ENCODE results near the gene NEDD4L. TPM values are rescaled to one million over a fixed set of nuclear protein-coding genes. Genes with fewer than 3 reads are reported as not detected.

NEDD4L gene
- total and polyA plus RNA-seq, 2 donors (not counting 1 experiment from before 2014, with no cell fraction given), result 10.3 to 25.7 TPM

GRCh38 chr18:58320907-58321561 is 277.0 kb downstream of the NEDD4L start:
- Mint-ChIP-seq H3K27me3 (no peaks in the 10 kb centered on the region), H3K4me3 (no peak overlapping the region), H3K27ac (no peak overlapping the region), H3K9me3 (ENCODE audit: insufficient read depth) (no peaks in the 10 kb centered on the region), H3K4me1 (peaks cover 26% of the 10 kb centered on the region)
- Histone ChIP-seq H3K4me2 (replicated peaks; ENCODE audit: low read depth, low read length, poor library complexity, severe bottlenecking) (no peak overlapping the region), H3K79me2 (ENCODE audit: control insufficient read depth, insufficient read depth, low read length) (no peaks in the 10 kb centered on the region), H3K4me3 (ENCODE audit: control extremely low read depth in 1 of 5, extremely low read depth in 1 of 5, insufficient read depth in 1 of 5, low read depth in 2 of 5, low read length in 4 of 5) (no peak overlapping the region), H3K9ac (ENCODE audit: low read length) (no peak overlapping the region), H3K27ac (ENCODE audit: low read length in 2 of 2) (no peak overlapping the region), H3K9me3 (ENCODE audit: control extremely low read depth in 1 of 3, control insufficient read depth in 2 of 3, insufficient read depth in 1 of 3, low read length in 2 of 3) (no peaks in the 10 kb centered on the region), H3K4me1 (ENCODE audit: control insufficient read depth in 2 of 2, insufficient read depth in 2 of 2, low read length in 2 of 2) (peaks cover 0 to 16% of the 10 kb centered on the region in 2 donors), H3K36me3 (replicated peaks in 1 of 2; ENCODE audit: control extremely low read depth in 1 of 2, control insufficient read depth in 1 of 2, extremely low read depth in 1 of 2, insufficient read depth in 2 of 2, low read length in 1 of 2) (no peaks in the 10 kb centered on the region), H4K20me1 (ENCODE audit: control insufficient read depth, insufficient read depth, low read length, poor library complexity, severe bottlenecking) (no peaks in the 10 kb centered on the region), H3K27me3 (replicated peaks in 1 of 4; ENCODE audit: control extremely low read depth in 1 of 4, control insufficient read depth in 3 of 4, insufficient read depth in 4 of 4, low read length in 3 of 4) (no peaks in the 10 kb centered on the region), H2AFZ (ENCODE audit: insufficient read depth, low read depth, low read length, poor library complexity, severe bottlenecking) (no peak overlapping the region)
- WGBS (ENCODE audit: insufficient coverage), result 95% methylated on average over 3 of the region's 3 CpGs
- DNase-seq (no peak), ATAC-seq (ENCODE audit: low read depth) (no peak)
- intact Hi-C loops (cut with micrococcal nuclease), result no loop called here
- ChIA-PET CTCF (interaction anchor here (0.9 to 1.2 kb wide), 2 partner anchors 7 to 140 kb away, joined by 5 to 6 read pairs; no protein-coding TSS in a partner anchor), POLR2A (no interaction called here)
- TF ChIP-seq EZH2 (IDR thresholded peaks at IDR 0.05; ENCODE audit: borderline replicate concordance, insufficient read depth, low read depth, low read length, poor library complexity, severe bottlenecking) (no peak), CTCF (IDR thresholded peaks at IDR 0.05) (no peak)

- Mint-ChIP-seq H3K4me3 (no peak overlapping the region), H3K27me3 (no peaks in the 10 kb centered on the region), H3K27ac (no peak overlapping the region), H3K9me3 (ENCODE audit: insufficient read depth) (no peaks in the 10 kb centered on the region), H3K4me1 (peaks cover 17% of the 10 kb centered on the region)
- Histone ChIP-seq H3K79me2 (ENCODE audit: control insufficient read depth, insufficient read depth, low read length) (no peaks in the 10 kb centered on the region), H3K9me3 (ENCODE audit: control extremely low read depth in 1 of 3, control insufficient read depth in 2 of 3, insufficient read depth in 1 of 3, low read length in 2 of 3) (no peaks in the 10 kb centered on the region), H3K27me3 (replicated peaks in 1 of 4; ENCODE audit: control extremely low read depth in 1 of 4, control insufficient read depth in 3 of 4, insufficient read depth in 4 of 4, low read length in 3 of 4) (no peaks in the 10 kb centered on the region), H3K4me1 (ENCODE audit: control insufficient read depth in 2 of 2, insufficient read depth in 2 of 2, low read length in 2 of 2) (peaks cover 0 to 11% of the 10 kb centered on the region in 2 donors), H4K20me1 (ENCODE audit: control insufficient read depth, insufficient read depth, low read length, poor library complexity, severe bottlenecking) (no peaks in the 10 kb centered on the region), H2AFZ (ENCODE audit: insufficient read depth, low read depth, low read length, poor library complexity, severe bottlenecking) (no peak overlapping the region), H3K36me3 (replicated peaks in 1 of 2; ENCODE audit: control extremely low read depth in 1 of 2, control insufficient read depth in 1 of 2, extremely low read depth in 1 of 2, insufficient read depth in 2 of 2, low read length in 1 of 2) (no peaks in the 10 kb centered on the region), H3K27ac (ENCODE audit: low read length in 2 of 2) (no peak overlapping the region), H3K9ac (ENCODE audit: low read length) (no peak overlapping the region), H3K4me3 (ENCODE audit: control extremely low read depth in 1 of 5, extremely low read depth in 1 of 5, insufficient read depth in 1 of 5, low read depth in 2 of 5, low read length in 4 of 5) (no peak overlapping the region), H3K4me2 (replicated peaks; ENCODE audit: low read depth, low read length, poor library complexity, severe bottlenecking) (no peak overlapping the region)
- WGBS (ENCODE audit: insufficient coverage), result 20% methylated on average over 1 of the region's 6 CpGs
- TF ChIP-seq CTCF (IDR thresholded peaks at IDR 0.05) (no peak), EZH2 (IDR thresholded peaks at IDR 0.05; ENCODE audit: borderline replicate concordance, insufficient read depth, low read depth, low read length, poor library complexity, severe bottlenecking) (no peak)
- DNase-seq (peak; percentile 17), ATAC-seq (ENCODE audit: low read depth) (peak; percentile 47)
- ChIA-PET CTCF (interaction anchor here (0.6 to 1.2 kb wide), 3 partner anchors 8 to 141 kb away, joined by 3 to 6 read pairs (median 5); no protein-coding TSS in a partner anchor), POLR2A (no interaction called here)
- intact Hi-C loops (cut with micrococcal nuclease), result no loop called here
Measured at GRCh38 chr18:58321986-58322385, 278.0 kb downstream of the NEDD4L start.

All from B cell (primary cell).